Mesothelial cell of epicardium (in vitro differentiated cells): Measurements from ENCODE around the gene FER. TPM values are rescaled to one million over a fixed set of nuclear protein-coding genes. Genes with fewer than 3 reads are reported as not detected.
"Not testable (repeated sequence)": the region's sequence is repeated elsewhere in the genome, so short reads cannot be mapped to it uniquely, and the experiment has no call there.

Experiments
- DNase-seq, 2 experiments: peaks; one replicate each; pipeline ENCODE4 v3.0.0; 2021; ENCODE audit warnings: low spot score in 2 of 2; ENCODE audit not compliant: unreplicated experiment in 2 of 2
- H3K27ac Mint-ChIP-seq: 2 replicates; pipeline ENCODE4 v1.8.0; 2021; ENCODE audit warnings: mixed read lengths
- H3K27me3 Mint-ChIP-seq: 2 replicates; pipeline ENCODE4 v1.8.0; 2021; ENCODE audit warnings: low read depth, mixed read lengths
- H3K36me3 Mint-ChIP-seq: 2 replicates; pipeline ENCODE4 v1.8.0; 2021; ENCODE audit warnings: mixed read lengths
- H3K4me1 Mint-ChIP-seq: 2 replicates; pipeline ENCODE4 v1.8.0; 2021; ENCODE audit warnings: mixed read lengths
- H3K4me3 Mint-ChIP-seq: 2 replicates; pipeline ENCODE4 v1.8.0; 2021; ENCODE audit warnings: mild to moderate bottlenecking, moderate library complexity, mixed read lengths
- H3K9me3 Mint-ChIP-seq: 2 replicates; pipeline ENCODE4 v1.8.0; 2021; ENCODE audit warnings: mixed read lengths
- CTCF ChIP-seq: fragments of 200-600 bp; sonication (generic); IDR thresholded peaks from one replicate; pipeline ENCODE4 v1.5.0; 2021; ENCODE audit warnings: antibody characterized with exemption; ENCODE audit not compliant: unreplicated experiment
- total RNA-seq: library from RNA; stranded (reverse); gene quantifications from 3 replicates; pipeline ENCODE4 v1.2.1, GENCODE V29; 2021

Gene FER
- total RNA-seq, 1 donor from 2014 or later: 44.3 TPM

GRCh38 chr5:108876451-108876850, 128.8 kb downstream of the FER start:
- peaks cover 18% of the 10 kb centered on the region for H3K36me3 Mint-ChIP-seq
- no peaks in the 10 kb centered on the region for H3K27me3 Mint-ChIP-seq
- peaks cover 10% of the 10 kb centered on the region for H3K9me3 Mint-ChIP-seq
- no peak for DNase-seq
- no peak overlapping the region for H3K4me3 Mint-ChIP-seq
- H3K27ac Mint-ChIP-seq: no peak overlapping the region
- TF ChIP-seq CTCF: no peak
- H3K4me1 Mint-ChIP-seq: no peaks in the 10 kb centered on the region

- Mint-ChIP-seq H3K27ac (no peak overlapping the region), H3K36me3 (peaks cover 18% of the 10 kb centered on the region), H3K27me3 (no peaks in the 10 kb centered on the region), H3K4me1 (no peaks in the 10 kb centered on the region), H3K4me3 (no peak overlapping the region), H3K9me3 (peaks cover 10% of the 10 kb centered on the region)
- no peak for DNase-seq
- no peak for TF ChIP-seq CTCF
These were observed 131.1 kb downstream of the FER start for GRCh38 chr5:108878756-108879155.

- peaks cover 18% of the 10 kb centered on the region for H3K36me3 Mint-ChIP-seq
- H3K4me1 Mint-ChIP-seq: peaks cover 13% of the 10 kb centered on the region
- no peak for TF ChIP-seq CTCF
- DNase-seq: no peak
- peaks cover 10% of the 10 kb centered on the region for H3K9me3 Mint-ChIP-seq
- no peak overlapping the region for H3K4me3 Mint-ChIP-seq
- no peak overlapping the region for H3K27ac Mint-ChIP-seq
- no peaks in the 10 kb centered on the region for H3K27me3 Mint-ChIP-seq
These were observed 133.4 kb downstream of the FER start for GRCh38 chr5:108881133-108881532.

- peaks cover 13% of the 10 kb centered on the region for H3K4me1 Mint-ChIP-seq
- H3K36me3 Mint-ChIP-seq: peaks cover 24% of the 10 kb centered on the region
- H3K27me3 Mint-ChIP-seq: no peaks in the 10 kb centered on the region
- H3K9me3 Mint-ChIP-seq: peaks cover 10% of the 10 kb centered on the region
- H3K27ac Mint-ChIP-seq: no peak overlapping the region
- no peak overlapping the region for H3K4me3 Mint-ChIP-seq
- DNase-seq: no peak
- no peak for TF ChIP-seq CTCF
These were observed 137.0 kb downstream of the FER start for GRCh38 chr5:108884736-108885135.

- no peak for TF ChIP-seq CTCF
These were observed 150.6 kb downstream of the FER start for GRCh38 chr5:108898257-108898656.

GRCh38 chr5:108898707-108899106, 151.0 kb downstream of the FER start:
- H3K27me3 Mint-ChIP-seq: no peaks in the 10 kb centered on the region
- no peak overlapping the region for H3K4me3 Mint-ChIP-seq
- H3K36me3 Mint-ChIP-seq: peaks cover 14% of the 10 kb centered on the region
- TF ChIP-seq CTCF: no peak
- H3K4me1 Mint-ChIP-seq: no peaks in the 10 kb centered on the region
- no peak overlapping the region for H3K27ac Mint-ChIP-seq
- H3K9me3 Mint-ChIP-seq: no peaks in the 10 kb centered on the region
- no peak for DNase-seq

More at GRCh38 chr5:108898257-108898656, 150.6 kb downstream of the FER start:
- DNase-seq: no peak
- Mint-ChIP-seq H3K4me1 (no peaks in the 10 kb centered on the region), H3K27ac (no peak overlapping the region), H3K27me3 (no peaks in the 10 kb centered on the region), H3K4me3 (no peak overlapping the region), H3K9me3 (no peaks in the 10 kb centered on the region), H3K36me3 (peaks cover 18% of the 10 kb centered on the region)

- not testable (repeated sequence) for H3K36me3 Mint-ChIP-seq, H3K27me3 Mint-ChIP-seq, H3K4me3 Mint-ChIP-seq, H3K27ac Mint-ChIP-seq, DNase-seq, H3K4me1 Mint-ChIP-seq, H3K9me3 Mint-ChIP-seq
These were observed 151.5 kb downstream of the FER start for GRCh38 chr5:108899244-108899643.
